ENCODE measurements around the gene CEP104. TPM values are rescaled to one million over a fixed set of nuclear protein-coding genes. Genes with fewer than 3 reads are reported as not detected.
A peak's percentile ranks its signal among the peaks of the same experiment; 100 is the strongest.

CEP104 gene
- total and polyA plus RNA-seq, 9 of the 15 experiments (the other 6 are each of a cell fraction or from before 2014, with no cell fraction given) = 11.2 to 63.4 (median 42.6) TPM

- TF ChIP-seq FOXA3 (CRISPR knock-in tag; conservative IDR thresholded peaks at IDR 0.05 in 1 of 2, IDR thresholded peaks at IDR 0.05 in 1 of 2) (no peak), ZNF740 (CRISPR knock-in tag; IDR thresholded peaks at IDR 0.05) (no peak), ZNF740 (tag; IDR thresholded peaks at IDR 0.05) (no peak), ZNF717 (CRISPR knock-in tag; IDR thresholded peaks at IDR 0.05) (no peak), ZBTB7A (IDR thresholded peaks at IDR 0.05; ENCODE audit: borderline replicate concordance, control insufficient read depth, low read depth, low read length) (no peak; the same call in none of the 2 replicates), CC2D1A (IDR thresholded peaks at IDR 0.05) (no peak), HNRNPK (IDR thresholded peaks at IDR 0.05; ENCODE audit: low read depth, low read length, poor library complexity, severe bottlenecking) (no peak), MAX (CRISPR knock-in tag; IDR thresholded peaks at IDR 0.05) (peak; percentile 90), RAD51 (IDR thresholded peaks at IDR 0.05; ENCODE audit: borderline replicate concordance, low read depth) (no peak; the same call in 1 of the 2 replicates), KDM2B (CRISPR knock-in tag; IDR thresholded peaks at IDR 0.05) (no peak), PRMT5 (CRISPR knock-in tag; IDR thresholded peaks at IDR 0.05) (no peak), E2F4 (CRISPR knock-in tag; IDR thresholded peaks at IDR 0.05; ENCODE audit: low read depth) (no peak), PTBP1 (IDR thresholded peaks at IDR 0.05; ENCODE audit: low read depth, low read length) (no peak), ZNF668 (CRISPR knock-in tag; IDR thresholded peaks at IDR 0.05) (no peak), TFAM (CRISPR knock-in tag; conservative IDR thresholded peaks at IDR 0.05) (no peak), GMEB1 (CRISPR knock-in tag; IDR thresholded peaks at IDR 0.05) (no peak), ZNF224 (CRISPR knock-in tag; IDR thresholded peaks at IDR 0.05) (no peak)
- TF ChIP-seq, protein P1, sequence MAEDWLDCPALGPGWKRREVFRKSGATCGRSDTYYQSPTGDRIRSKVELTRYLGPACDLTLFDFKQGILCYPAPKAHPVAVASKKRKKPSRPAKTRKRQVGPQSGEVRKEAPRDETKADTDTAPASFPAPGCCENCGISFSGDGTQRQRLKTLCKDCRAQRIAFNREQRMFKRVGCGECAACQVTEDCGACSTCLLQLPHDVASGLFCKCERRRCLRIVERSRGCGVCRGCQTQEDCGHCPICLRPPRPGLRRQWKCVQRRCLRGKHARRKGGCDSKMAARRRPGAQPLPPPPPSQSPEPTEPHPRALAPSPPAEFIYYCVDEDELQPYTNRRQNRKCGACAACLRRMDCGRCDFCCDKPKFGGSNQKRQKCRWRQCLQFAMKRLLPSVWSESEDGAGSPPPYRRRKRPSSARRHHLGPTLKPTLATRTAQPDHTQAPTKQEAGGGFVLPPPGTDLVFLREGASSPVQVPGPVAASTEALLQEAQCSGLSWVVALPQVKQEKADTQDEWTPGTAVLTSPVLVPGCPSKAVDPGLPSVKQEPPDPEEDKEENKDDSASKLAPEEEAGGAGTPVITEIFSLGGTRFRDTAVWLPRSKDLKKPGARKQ (CRISPR knock-in tag; IDR thresholded peaks at IDR 0.05) = no peak
- TF ChIP-seq, protein P2, sequence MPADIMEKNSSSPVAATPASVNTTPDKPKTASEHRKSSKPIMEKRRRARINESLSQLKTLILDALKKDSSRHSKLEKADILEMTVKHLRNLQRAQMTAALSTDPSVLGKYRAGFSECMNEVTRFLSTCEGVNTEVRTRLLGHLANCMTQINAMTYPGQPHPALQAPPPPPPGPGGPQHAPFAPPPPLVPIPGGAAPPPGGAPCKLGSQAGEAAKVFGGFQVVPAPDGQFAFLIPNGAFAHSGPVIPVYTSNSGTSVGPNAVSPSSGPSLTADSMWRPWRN (IDR thresholded peaks at IDR 0.05; ENCODE audit: low read depth) = no peak
- TF ChIP-seq, protein P3, sequence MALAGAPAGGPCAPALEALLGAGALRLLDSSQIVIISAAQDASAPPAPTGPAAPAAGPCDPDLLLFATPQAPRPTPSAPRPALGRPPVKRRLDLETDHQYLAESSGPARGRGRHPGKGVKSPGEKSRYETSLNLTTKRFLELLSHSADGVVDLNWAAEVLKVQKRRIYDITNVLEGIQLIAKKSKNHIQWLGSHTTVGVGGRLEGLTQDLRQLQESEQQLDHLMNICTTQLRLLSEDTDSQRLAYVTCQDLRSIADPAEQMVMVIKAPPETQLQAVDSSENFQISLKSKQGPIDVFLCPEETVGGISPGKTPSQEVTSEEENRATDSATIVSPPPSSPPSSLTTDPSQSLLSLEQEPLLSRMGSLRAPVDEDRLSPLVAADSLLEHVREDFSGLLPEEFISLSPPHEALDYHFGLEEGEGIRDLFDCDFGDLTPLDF (CRISPR knock-in tag; IDR thresholded peaks at IDR 0.05) = peak; percentile 44; the same call in 1 of the 2 replicates
Measured at GRCh38 chr1:3772027-3772714, 84.8 kb downstream of the CEP104 start (continued).
